HG03103 (cell line): ENCODE results near the gene CCT5.

ENCODE experiments used
- ATAC-seq: cut with Tn5 transposase; IDR thresholded peaks from one replicate; pipeline ENCODE4 v1.9.1; 2021; ENCODE audit warnings: low read depth; ENCODE audit not compliant: unreplicated experiment

Gene CCT5

GRCh38 chr5:10297646-10298204 is 47.6 kb downstream of the CCT5 start:
- no peak for ATAC-seq

DNA sequence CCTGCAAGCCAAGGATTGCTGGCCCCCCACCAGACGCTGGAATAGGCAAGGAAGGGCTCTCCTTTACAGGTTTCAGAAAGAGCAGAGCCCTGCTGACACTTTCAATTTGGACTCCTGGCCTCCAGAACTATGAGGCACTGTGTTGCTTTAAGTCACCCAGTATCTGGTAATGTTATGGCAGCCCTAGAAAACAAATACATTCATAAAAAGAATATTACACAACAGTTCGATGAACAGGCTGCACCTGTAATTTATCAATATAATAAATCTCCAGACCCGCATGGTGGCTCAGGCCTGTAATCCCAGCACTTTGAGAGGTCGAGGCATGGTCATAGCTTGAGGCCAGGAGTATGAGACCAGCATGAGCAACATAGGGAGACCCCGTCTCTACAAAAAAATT is 50.2 kb downstream of the CCT5 start:
- no peak for ATAC-seq

DNA sequence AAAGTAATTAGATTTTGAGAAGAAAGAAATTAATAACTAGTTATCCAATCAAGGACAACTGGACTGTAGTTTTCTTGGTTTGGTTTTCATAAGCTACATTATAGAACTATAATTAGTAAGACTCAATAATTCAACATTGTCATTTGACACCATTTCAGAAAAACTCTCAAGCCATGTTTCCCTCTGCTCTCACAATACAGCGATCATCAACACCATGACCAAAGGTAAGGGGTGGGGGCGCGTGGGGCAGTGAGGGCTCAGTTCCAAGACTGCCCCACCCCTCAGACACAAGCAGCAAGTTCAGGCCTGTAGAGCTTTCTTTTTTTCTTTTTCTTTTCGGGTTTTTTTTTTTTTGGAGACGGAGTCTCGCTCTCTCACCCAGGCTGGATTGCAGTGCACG is 51.2 kb downstream of the CCT5 start:
- no peak for ATAC-seq

GRCh38 chr5:10301842-10302610 is 51.9 kb downstream of the CCT5 start:
- no peak for ATAC-seq

- no peak for ATAC-seq
Observed at GRCh38 chr5:10303201-10303600, 53.1 kb downstream of the CCT5 start.

- ATAC-seq = no peak
Observed at GRCh38 chr5:10303699-10304170, 53.7 kb downstream of the CCT5 start.

DNA sequence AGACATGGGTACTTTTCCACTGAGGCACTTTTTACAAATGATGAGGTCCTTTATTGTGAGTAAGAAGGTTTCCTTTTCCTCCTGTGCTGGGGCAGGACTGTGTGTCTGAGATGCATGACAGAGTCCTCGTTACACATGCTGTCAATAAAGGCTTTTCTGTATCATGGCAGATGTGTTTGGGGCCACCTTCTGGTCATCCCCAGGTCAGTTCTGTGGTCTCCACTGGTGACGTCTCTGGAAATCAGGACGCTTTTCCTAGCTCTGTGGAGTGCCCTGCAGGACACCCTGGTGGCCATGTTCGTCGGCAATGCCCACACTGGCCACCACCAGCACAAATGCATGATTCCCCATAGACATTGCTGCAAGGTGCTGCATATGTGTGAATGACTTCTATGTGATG is 54.9 kb downstream of the CCT5 start:
- ATAC-seq = no peak

GRCh38 chr5:10306114-10306513 is 56.0 kb downstream of the CCT5 start:
- no peak for ATAC-seq

DNA sequence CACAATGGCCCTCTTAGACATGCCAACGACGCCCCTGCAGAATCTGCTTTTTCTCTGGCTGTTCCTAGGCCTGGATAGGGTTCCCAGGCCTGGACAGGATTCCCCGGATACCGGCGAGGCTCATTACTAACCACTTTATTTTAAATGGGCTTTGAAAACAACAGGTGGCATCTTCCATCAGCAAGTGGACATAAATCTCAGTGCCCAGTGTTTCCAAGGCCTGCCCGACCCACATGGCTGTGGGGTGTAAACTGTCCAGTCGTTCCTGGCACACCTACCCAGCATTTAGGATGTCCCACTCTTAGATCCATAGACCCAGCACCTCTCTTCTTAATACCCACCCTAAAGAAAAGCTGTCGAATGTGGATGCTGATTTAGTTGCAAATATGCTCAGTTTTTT is 56.7 kb downstream of the CCT5 start:
- no peak for ATAC-seq

- ATAC-seq = peak; percentile 75
Observed at GRCh38 chr5:10307206-10308148, 57.4 kb downstream of the CCT5 start, which contains the start of gene CMBL. Gene CMBL (minus strand): TSS chr5:10307902. CDS start chr5:10290762, 17,140 bp downstream.

GRCh38 chr5:10308844-10309243 is 58.8 kb downstream of the CCT5 start:
- ATAC-seq = no peak

DNA sequence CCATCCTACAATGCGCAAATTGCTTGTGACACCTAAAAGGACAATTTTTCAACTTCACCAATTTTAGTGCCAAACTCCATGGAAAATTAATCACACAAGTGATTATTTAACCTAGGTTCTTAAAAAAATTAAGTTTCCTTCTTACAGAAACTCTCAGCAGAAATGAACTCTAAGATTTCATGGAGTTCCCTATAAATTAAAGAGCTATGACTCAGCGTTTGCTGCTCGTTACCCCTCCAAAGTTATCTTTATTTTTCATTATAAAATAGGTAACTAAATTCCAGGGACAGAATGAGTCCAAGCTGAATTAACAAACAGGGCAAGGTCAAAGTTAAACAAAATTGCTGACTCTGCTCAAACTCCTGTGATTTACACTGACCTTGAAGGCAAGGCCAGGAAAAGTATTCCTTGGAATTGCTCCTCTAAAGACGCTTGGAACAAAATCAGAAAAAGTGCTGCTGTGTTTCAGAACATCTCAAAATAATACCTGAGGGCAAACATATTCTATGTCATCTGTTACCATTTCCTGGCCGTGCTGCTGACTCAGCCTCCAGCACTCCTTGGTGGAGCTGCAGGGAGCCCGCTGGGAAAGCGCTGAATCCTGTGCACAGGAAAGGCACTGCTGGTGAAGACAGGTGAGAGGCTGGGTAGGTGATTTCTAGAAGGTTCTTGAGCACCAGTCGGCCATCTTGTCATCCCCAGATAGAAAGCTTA is 60.1 kb downstream of the CCT5 start:
- ATAC-seq = no peak

DNA sequence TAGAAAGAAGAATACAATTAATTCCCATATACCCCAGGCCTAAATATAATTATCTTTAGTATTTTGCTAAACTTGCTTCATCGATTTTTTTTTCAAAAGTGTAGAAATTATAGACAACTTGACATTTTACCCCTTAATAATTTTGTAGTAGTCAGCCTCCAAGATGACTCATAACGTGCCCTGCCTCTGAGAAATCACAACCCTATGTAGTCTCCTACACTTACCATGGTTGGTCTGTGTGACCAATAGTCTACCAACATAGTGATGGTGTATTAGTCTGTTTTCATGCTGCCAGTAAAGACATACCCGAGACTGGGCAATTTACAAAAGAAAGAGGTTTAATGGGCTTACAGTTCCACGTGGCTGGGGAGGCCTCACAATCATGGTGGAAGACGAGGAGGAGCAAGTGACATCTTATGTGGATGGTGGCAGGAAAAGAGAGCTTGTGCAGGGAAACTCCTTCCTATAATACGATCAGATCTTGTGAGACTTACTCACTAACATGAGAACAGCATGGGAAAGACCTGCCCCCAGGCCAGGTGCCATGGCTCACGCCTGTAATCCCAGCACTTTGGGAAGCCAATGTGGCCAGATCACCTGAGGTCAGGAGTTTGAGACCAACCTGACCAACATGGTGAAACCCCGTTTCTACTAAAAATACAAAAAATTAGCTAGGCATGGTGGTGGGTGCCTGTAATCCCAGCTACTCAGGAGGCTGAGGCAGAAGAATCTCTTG is 60.9 kb downstream of the CCT5 start:
- peak; percentile 57 for ATAC-seq

- no peak for ATAC-seq
Observed at GRCh38 chr5:10311595-10312425, 61.7 kb downstream of the CCT5 start.

GRCh38 chr5:10315201-10315600 is 65.1 kb downstream of the CCT5 start:
- no peak for ATAC-seq
